RWPE2 (cell line): ENCODE results near the gene PCDHGC3.

ENCODE experiments used
- ATAC-seq: fragments of 200-7000 bp; cut with Tn5 transposase; 3 replicates; pipeline ENCODE4 v1.9.1; 2021; ENCODE audit warnings: low read depth
- DNase-seq: peaks from one replicate; pipeline ENCODE4 v3.0.0-alpha.2; 2020; ENCODE audit warnings: low spot score
- H3K27ac ChIP-seq: fragments of 450-650 bp; 2 replicates; pipeline ENCODE4 v1.5.1; 2017; ENCODE audit warnings: mild to moderate bottlenecking; ENCODE audit not compliant: poor library complexity, severe bottlenecking
- H3K27me3 ChIP-seq: fragments of 250-450 bp; sonication (Bioruptor Pico); 2 replicates; pipeline ENCODE4 v1.5.1; 2021; ENCODE audit warnings: mild to moderate bottlenecking, moderate library complexity; ENCODE audit not compliant: insufficient read depth, poor library complexity, severe bottlenecking
- H3K36me3 ChIP-seq: fragments of 250-450 bp; sonication (Bioruptor Pico); 2 replicates; pipeline ENCODE4 v1.5.1; 2020; ENCODE audit warnings: low read depth, mild to moderate bottlenecking, moderate library complexity
- H3K4me1 ChIP-seq: fragments of 250-450 bp; sonication (Bioruptor Pico); 2 replicates; pipeline ENCODE4 v1.5.1; 2021; ENCODE audit warnings: mild to moderate bottlenecking, moderate library complexity; ENCODE audit not compliant: insufficient read depth, poor library complexity, severe bottlenecking
- H3K4me3 ChIP-seq: fragments of 250-450 bp; sonication (Bioruptor Pico); 2 replicates; pipeline ENCODE4 v1.5.1; 2021; ENCODE audit warnings: mild to moderate bottlenecking, moderate library complexity; ENCODE audit not compliant: severe bottlenecking
- H3K9me3 ChIP-seq: fragments of 250-450 bp; sonication (Bioruptor Pico); 2 replicates; pipeline ENCODE4 v1.5.1; 2021; ENCODE audit warnings: mild to moderate bottlenecking, moderate library complexity; ENCODE audit not compliant: severe bottlenecking
- TF ChIP-seq, protein P1 (sequence below): fragments of 450-650 bp; IDR thresholded peaks from one replicate; pipeline ENCODE4 v1.5.1; 2017; ENCODE audit warnings: mild to moderate bottlenecking, moderate library complexity; ENCODE audit not compliant: poor library complexity, severe bottlenecking

PCDHGC3 gene

DNA sequence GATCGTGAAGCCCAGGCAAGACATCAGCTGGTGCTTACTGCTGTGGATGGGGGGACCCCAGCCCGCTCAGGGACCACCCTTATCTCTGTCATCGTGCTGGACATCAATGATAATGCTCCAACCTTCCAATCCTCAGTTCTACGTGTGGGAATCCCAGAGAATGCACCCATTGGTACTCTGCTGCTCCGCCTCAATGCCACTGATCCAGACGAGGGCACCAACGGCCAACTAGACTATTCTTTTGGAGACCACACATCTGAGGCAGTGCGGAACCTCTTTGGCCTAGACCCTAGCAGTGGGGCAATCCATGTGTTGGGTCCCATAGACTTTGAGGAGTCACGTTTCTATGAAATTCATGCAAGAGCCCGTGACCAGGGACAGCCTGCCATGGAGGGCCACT lies 14.1 kb downstream of the PCDHGC3 start:
- no peak for DNase-seq
- Histone ChIP-seq H3K9me3 (no peaks in the 10 kb centered on the region), H3K4me1 (peaks cover 22% of the 10 kb centered on the region), H3K36me3 (no peaks in the 10 kb centered on the region; the same call in 1 of the 2 replicates), H3K4me3 (no peak overlapping the region), H3K27ac (peak overlapping the region; percentile 71), H3K27me3 (no peaks in the 10 kb centered on the region)
- no peak for ATAC-seq
- TF ChIP-seq, protein P1, sequence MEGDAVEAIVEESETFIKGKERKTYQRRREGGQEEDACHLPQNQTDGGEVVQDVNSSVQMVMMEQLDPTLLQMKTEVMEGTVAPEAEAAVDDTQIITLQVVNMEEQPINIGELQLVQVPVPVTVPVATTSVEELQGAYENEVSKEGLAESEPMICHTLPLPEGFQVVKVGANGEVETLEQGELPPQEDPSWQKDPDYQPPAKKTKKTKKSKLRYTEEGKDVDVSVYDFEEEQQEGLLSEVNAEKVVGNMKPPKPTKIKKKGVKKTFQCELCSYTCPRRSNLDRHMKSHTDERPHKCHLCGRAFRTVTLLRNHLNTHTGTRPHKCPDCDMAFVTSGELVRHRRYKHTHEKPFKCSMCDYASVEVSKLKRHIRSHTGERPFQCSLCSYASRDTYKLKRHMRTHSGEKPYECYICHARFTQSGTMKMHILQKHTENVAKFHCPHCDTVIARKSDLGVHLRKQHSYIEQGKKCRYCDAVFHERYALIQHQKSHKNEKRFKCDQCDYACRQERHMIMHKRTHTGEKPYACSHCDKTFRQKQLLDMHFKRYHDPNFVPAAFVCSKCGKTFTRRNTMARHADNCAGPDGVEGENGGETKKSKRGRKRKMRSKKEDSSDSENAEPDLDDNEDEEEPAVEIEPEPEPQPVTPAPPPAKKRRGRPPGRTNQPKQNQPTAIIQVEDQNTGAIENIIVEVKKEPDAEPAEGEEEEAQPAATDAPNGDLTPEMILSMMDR = no peak

DNA sequence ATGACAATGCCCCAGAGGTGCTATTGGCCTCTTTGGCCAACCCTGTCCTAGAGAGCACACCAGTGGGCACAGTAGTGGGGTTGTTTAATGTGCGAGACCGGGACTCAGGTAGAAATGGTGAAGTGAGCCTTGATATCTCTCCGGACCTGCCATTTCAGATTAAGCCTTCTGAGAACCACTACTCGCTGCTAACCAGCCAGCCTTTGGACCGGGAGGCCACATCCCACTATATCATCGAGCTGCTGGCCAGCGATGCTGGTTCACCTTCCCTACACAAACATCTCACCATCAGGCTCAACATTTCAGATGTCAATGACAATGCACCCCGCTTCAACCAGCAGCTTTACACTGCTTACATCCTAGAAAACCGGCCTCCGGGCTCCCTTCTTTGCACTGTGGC lies 14.5 kb downstream of the PCDHGC3 start:
- H3K9me3 ChIP-seq = no peaks in the 10 kb centered on the region
- H3K36me3 ChIP-seq = no peaks in the 10 kb centered on the region; the same call in 1 of the 2 replicates
- ATAC-seq (no peak), DNase-seq (no peak)
- TF ChIP-seq, protein P1 = no peak
- H3K4me3 ChIP-seq = no peak overlapping the region
- no peaks in the 10 kb centered on the region for H3K27me3 ChIP-seq
- no peak overlapping the region for H3K27ac ChIP-seq
- H3K4me1 ChIP-seq = peaks cover 22% of the 10 kb centered on the region

DNA sequence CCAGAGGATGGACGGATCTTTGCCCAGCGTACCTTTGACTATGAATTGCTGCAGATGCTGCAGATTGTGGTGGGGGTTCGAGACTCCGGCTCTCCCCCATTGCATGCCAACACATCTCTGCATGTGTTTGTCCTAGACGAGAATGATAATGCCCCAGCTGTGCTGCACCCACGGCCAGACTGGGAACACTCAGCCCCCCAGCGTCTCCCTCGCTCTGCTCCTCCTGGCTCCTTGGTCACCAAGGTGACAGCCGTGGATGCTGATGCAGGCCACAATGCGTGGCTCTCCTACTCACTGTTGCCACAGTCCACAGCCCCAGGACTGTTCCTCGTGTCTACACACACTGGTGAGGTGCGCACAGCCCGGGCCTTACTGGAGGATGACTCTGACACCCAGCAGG lies 15.0 kb downstream of the PCDHGC3 start:
- TF ChIP-seq, protein P1 = no peak
- DNase-seq (no peak), ATAC-seq (no peak)
- Histone ChIP-seq H3K36me3 (no peaks in the 10 kb centered on the region), H3K27me3 (no peaks in the 10 kb centered on the region), H3K4me3 (no peak overlapping the region), H3K9me3 (no peaks in the 10 kb centered on the region), H3K4me1 (peaks cover 22% of the 10 kb centered on the region), H3K27ac (no peak overlapping the region)

DNA sequence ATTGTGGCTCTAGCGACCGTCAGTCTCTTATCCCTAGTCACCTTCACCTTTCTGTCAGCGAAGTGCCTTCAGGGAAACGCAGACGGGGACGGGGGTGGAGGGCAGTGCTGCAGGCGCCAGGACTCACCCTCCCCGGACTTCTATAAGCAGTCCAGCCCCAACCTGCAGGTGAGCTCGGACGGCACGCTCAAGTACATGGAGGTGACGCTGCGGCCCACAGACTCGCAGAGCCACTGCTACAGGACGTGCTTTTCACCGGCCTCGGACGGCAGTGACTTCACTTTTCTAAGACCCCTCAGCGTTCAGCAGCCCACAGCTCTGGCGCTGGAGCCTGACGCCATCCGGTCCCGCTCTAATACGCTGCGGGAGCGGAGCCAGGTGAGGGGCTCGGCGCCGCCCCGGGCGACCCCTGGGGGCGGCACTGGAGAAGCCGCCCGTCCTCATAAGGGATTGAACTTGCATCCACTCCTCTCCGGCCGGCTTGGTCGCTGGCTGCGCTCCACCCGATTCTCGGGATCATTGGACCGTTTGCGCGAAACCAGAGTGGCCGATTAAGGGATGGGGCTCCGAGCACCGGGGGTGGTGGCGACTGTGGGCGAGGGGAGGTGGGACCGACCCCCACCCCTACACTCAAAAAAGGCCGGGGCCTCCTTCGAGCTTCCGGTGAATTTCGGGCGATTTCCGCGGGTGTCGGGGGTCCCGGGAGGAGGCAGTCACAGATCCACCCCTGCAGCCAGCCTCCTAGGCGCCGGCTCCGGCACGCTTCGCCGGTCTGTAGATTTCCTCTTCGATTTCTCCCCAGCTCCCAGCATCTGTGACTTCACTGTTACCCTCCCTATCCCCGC lies 15.8 kb downstream of the PCDHGC3 start:
- ATAC-seq (no peak), DNase-seq (no peak)
- H3K27ac ChIP-seq = no peak overlapping the region
- peaks cover 22% of the 10 kb centered on the region for H3K4me1 ChIP-seq
- no peaks in the 10 kb centered on the region for H3K9me3 ChIP-seq
- no peaks in the 10 kb centered on the region for H3K27me3 ChIP-seq
- H3K4me3 ChIP-seq = no peak overlapping the region
- H3K36me3 ChIP-seq = no peaks in the 10 kb centered on the region
- TF ChIP-seq, protein P1 = no peak
